Breast epithelium (tissue), 3 donors: ENCODE data around the gene RIMS1.

Source experiments
- POLR2A ChIP-seq: fragments of 450-650 bp; IDR thresholded peaks from one replicate; pipeline ENCODE4 v1.6.1; 2016; ENCODE audit warnings: antibody characterized with exemption, mild to moderate bottlenecking, moderate library complexity
- POLR2AphosphoS5 ChIP-seq, 3 donors: sonication (generic); formaldehyde crosslinking; IDR thresholded peaks; one replicate each; pipeline ENCODE4 v1.6.1; 2017; ENCODE audit warnings: antibody characterized with exemption in 3 of 3
- TF ChIP-seq, protein P1 (sequence below), 3 donors: fragments of 450-650 bp; IDR thresholded peaks; one replicate each; pipeline ENCODE4 v1.5.1; 2016 to 2017; ENCODE audit warnings: antibody characterized with exemption in 3 of 3, mild to moderate bottlenecking in 3 of 3, moderate library complexity in 3 of 3

DNA sequence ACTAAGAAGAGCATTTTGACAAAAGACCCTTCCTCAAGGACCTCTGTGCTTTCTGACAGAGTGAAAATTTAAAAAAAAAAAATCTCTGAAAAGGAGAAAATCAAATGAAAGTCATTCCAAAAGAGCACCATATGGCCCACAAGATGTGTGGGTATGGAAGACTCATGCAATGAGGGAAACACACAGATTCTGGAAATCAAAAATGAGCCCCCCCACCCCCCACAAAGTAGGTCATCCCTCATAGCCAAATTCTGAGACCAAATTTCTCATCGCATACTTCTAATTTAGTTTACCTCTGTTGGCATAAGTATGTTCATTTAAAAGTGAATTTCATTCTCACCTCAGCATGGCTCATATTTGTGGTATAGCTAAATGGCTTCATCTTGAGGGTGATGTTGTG is 554.3 kb downstream of the RIMS1 start:
- TF ChIP-seq POLR2A: no peak
- TF ChIP-seq, protein P1, sequence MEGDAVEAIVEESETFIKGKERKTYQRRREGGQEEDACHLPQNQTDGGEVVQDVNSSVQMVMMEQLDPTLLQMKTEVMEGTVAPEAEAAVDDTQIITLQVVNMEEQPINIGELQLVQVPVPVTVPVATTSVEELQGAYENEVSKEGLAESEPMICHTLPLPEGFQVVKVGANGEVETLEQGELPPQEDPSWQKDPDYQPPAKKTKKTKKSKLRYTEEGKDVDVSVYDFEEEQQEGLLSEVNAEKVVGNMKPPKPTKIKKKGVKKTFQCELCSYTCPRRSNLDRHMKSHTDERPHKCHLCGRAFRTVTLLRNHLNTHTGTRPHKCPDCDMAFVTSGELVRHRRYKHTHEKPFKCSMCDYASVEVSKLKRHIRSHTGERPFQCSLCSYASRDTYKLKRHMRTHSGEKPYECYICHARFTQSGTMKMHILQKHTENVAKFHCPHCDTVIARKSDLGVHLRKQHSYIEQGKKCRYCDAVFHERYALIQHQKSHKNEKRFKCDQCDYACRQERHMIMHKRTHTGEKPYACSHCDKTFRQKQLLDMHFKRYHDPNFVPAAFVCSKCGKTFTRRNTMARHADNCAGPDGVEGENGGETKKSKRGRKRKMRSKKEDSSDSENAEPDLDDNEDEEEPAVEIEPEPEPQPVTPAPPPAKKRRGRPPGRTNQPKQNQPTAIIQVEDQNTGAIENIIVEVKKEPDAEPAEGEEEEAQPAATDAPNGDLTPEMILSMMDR (IDR thresholded peaks at IDR 0.05): no peak
- no peak for TF ChIP-seq POLR2AphosphoS5 (IDR thresholded peaks at IDR 0.05)
